GM03348 (cell line): ENCODE results near the gene SHQ1.
"Not testable (repeated sequence)": the region's sequence is repeated elsewhere in the genome, so short reads cannot be mapped to it uniquely, and the experiment has no call there.

Experiments
- DNase-seq: peaks from one replicate; pipeline ENCODE4 v3.0.0; 2012; ENCODE audit warnings: low spot score

SHQ1 gene

GRCh38 chr3:72748659-72749058, 99.6 kb downstream of the SHQ1 start:
- DNase-seq, result no peak

GRCh38 chr3:72746430-72747411, 101.5 kb downstream of the SHQ1 start:
- DNase-seq, result no peak

GRCh38 chr3:72745146-72745999, 102.9 kb downstream of the SHQ1 start:
- DNase-seq, result no peak

- no peak for DNase-seq
Measured at GRCh38 chr3:72744330-72744729, 103.9 kb downstream of the SHQ1 start.

- DNase-seq, result no peak
Measured at GRCh38 chr3:72739531-72740466, 108.4 kb downstream of the SHQ1 start.

GRCh38 chr3:72738752-72739530, 109.3 kb downstream of the SHQ1 start:
- DNase-seq, result peak; percentile 81

GRCh38 chr3:72735072-72735471, 113.2 kb downstream of the SHQ1 start:
- DNase-seq, result not testable (repeated sequence)

GRCh38 chr3:72733676-72734075, 114.6 kb downstream of the SHQ1 start:
- DNase-seq, result no peak

GRCh38 chr3:72732666-72733345, 115.4 kb downstream of the SHQ1 start:
- DNase-seq, result not testable (repeated sequence)

- no peak for DNase-seq
Measured at GRCh38 chr3:72728958-72729467, 119.2 kb downstream of the SHQ1 start.

GRCh38 chr3:72728329-72728889, 119.8 kb downstream of the SHQ1 start:
- no peak for DNase-seq

GRCh38 chr3:72727726-72728125, 120.5 kb downstream of the SHQ1 start:
- no peak for DNase-seq

GRCh38 chr3:72727172-72727571, 121.1 kb downstream of the SHQ1 start:
- DNase-seq, result no peak

- DNase-seq, result no peak
Measured at GRCh38 chr3:72725229-72725628, 123.0 kb downstream of the SHQ1 start.

- no peak for DNase-seq
Measured at GRCh38 chr3:72724070-72724469, 124.2 kb downstream of the SHQ1 start.

- DNase-seq, result peak; percentile 21
Measured at GRCh38 chr3:72722930-72723726, 125.1 kb downstream of the SHQ1 start.

GRCh38 chr3:72721683-72722381, 126.4 kb downstream of the SHQ1 start:
- no peak for DNase-seq

- DNase-seq, result no peak
Measured at GRCh38 chr3:72720566-72720965, 127.7 kb downstream of the SHQ1 start.
